Right lobe of liver (tissue), 6 donors: ENCODE data around the gene LPCAT3. TPM values are rescaled to one million over a fixed set of nuclear protein-coding genes. Genes with fewer than 3 reads are reported as not detected.

ENCODE experiments used
- ATAC-seq, 4 donors: fragments of 200-7000 bp; cut with Tn5 transposase; one replicate each; pipeline ENCODE4 v1.9.1; 2020; ENCODE audit warnings: mild to moderate bottlenecking in 4 of 4, moderate library complexity in 4 of 4
- DNase-seq, 3 donors: peaks; one replicate each; pipeline ENCODE4 v3.0.0-alpha.2; 2020
- H3K27ac ChIP-seq, 3 donors: fragments of 200-600 bp; one replicate each; pipeline ENCODE4 v1.8.0; 2022
- H3K27me3 ChIP-seq, 2 donors: fragments of 200-600 bp; one replicate each; pipeline ENCODE4 v1.8.0; 2022
- H3K36me3 ChIP-seq, 4 donors: fragments of 200-600 bp; sonication (generic) in 1 of 4; one replicate each; pipeline versions ENCODE4 v1.5.1 to v1.8.0; 2017 to 2022; ENCODE audit warnings: control low read depth in 1 of 4
- H3K4me1 ChIP-seq, 4 donors: fragments of 200-600 bp; sonication (generic) in 1 of 4; one replicate each; pipeline versions ENCODE4 v1.5.1 to v1.8.0; 2017 to 2022; ENCODE audit warnings: control low read depth in 1 of 4
- H3K4me3 ChIP-seq, 3 donors: fragments of 200-600 bp; one replicate each; pipeline ENCODE4 v1.8.0; 2022
- H3K9me3 ChIP-seq, 4 donors: fragments of 200-600 bp; sonication (generic) in 1 of 4; one replicate each; pipeline versions ENCODE4 v1.5.1 to v1.8.0; 2017 to 2022; ENCODE audit warnings: control low read depth in 1 of 4
- CTCF ChIP-seq, 4 donors: fragments of 200-600 bp in 3 of 4; fragments of 450-650 bp in 1 of 4; IDR thresholded peaks; one replicate each; pipeline versions ENCODE4 v1.5.1 to v1.8.0; 2016 to 2022; ENCODE audit warnings: antibody characterized with exemption in 4 of 4, mild to moderate bottlenecking in 2 of 4
- POLR2A ChIP-seq: fragments of 450-650 bp; IDR thresholded peaks from one replicate; pipeline ENCODE4 v1.6.1; 2017; ENCODE audit warnings: antibody characterized with exemption, mild to moderate bottlenecking
- WGBS: methylation state at CpG from one replicate; pipeline ENCODE4 v1.1.6; 2018; ENCODE audit warnings: low coverage, low lambda C conversion rate; ENCODE audit not compliant: insufficient coverage; ENCODE audit errors: missing lambda C conversion rate; 5-methylcytosine and 5-hydroxymethylcytosine counted together
- intact Hi-C, 2 donors: fragments of 100-400 bp; cut with DNase I; formaldehyde crosslinking; loops; one replicate each; pipeline versions ENCODE4 v1.11.2 to v1.14.1; 2022
- total RNA-seq, 6 experiments: library from RNA; depleted of rRNA in 2 of 6; stranded (reverse); fragments of >200 nt in 2 of 6; fragmentation: NEBNext Ultra II Directional in 3 of 6; extraction: Animal tissue kit (Norgen Biotek cat#: 25700) in 3 of 6; gene quantifications; one replicate each; pipeline versions ENCODE4 v1.1.0 to v1.2.4, GENCODE V29; 2016 to 2023
- donor health status: DM: no; HTN: yes; CAD: no.
- donor health status: DM: no; HTN: no; CAD: no.
- donor health status: DM: no; HTN: no; CAD: no.
- donor health status: DM: no; HTN: yes; CAD: no.
- donor health status: DM: no; HTN: yes; CAD: no.

The LPCAT3 gene
- total RNA-seq, 6 experiments from 2014 or later: 50.6 to 115 (median 77.5) TPM

GRCh38 chr12:6956021-6956727 is 62.1 kb downstream of the LPCAT3 start:
- ATAC-seq: no peak
- no peak overlapping the region for H3K27ac ChIP-seq
- no peak for TF ChIP-seq POLR2A
- TF ChIP-seq CTCF (IDR thresholded peaks at IDR 0.05): no peak
- H3K9me3 ChIP-seq: no peaks in the 10 kb centered on the region
- peak in 1 of 3 donors; percentile 50 for DNase-seq
- no peaks in the 10 kb centered on the region for H3K27me3 ChIP-seq
- H3K4me3 ChIP-seq: no peak overlapping the region
- no peaks in the 10 kb centered on the region for H3K36me3 ChIP-seq
- WGBS: 80% methylated on average over 10 of the region's 28 CpGs
- intact Hi-C loops: loop anchor here in 1 of 2 donors (10.0 kb wide), 1 partner anchor 139 kb away; the partner anchor contains the start of gene C1R
- no peaks in the 10 kb centered on the region for H3K4me1 ChIP-seq

- peak in 1 of 3 donors; percentile 34 for DNase-seq
- Histone ChIP-seq H3K27me3 (no peaks in the 10 kb centered on the region), H3K4me1 (no peaks in the 10 kb centered on the region), H3K9me3 (no peaks in the 10 kb centered on the region), H3K4me3 (no peak overlapping the region), H3K27ac (no peak overlapping the region), H3K36me3 (no peaks in the 10 kb centered on the region)
- intact Hi-C loops: loop anchor here in 1 of 2 donors (10.0 kb wide), 1 partner anchor 139 kb away; the partner anchor contains the start of gene C1R
- TF ChIP-seq CTCF (IDR thresholded peaks at IDR 0.05) (no peak), POLR2A (no peak)
- WGBS: 65% methylated on average over 4 of the region's 22 CpGs
- no peak for ATAC-seq
Observed at GRCh38 chr12:6955108-6956020, 62.9 kb downstream of the LPCAT3 start.

GRCh38 chr12:6954316-6955107 is 63.8 kb downstream of the LPCAT3 start:
- DNase-seq (peak in 1 of 3 donors; percentile 51), ATAC-seq (no peak)
- intact Hi-C loops: loop anchor here in 1 of 2 donors (10.0 kb wide), 1 partner anchor 140 kb away; the partner anchor contains the start of gene C1R
- TF ChIP-seq POLR2A: no peak
- Histone ChIP-seq H3K36me3 (no peaks in the 10 kb centered on the region), H3K4me1 (no peaks in the 10 kb centered on the region), H3K27me3 (no peaks in the 10 kb centered on the region), H3K4me3 (no peak overlapping the region), H3K9me3 (no peaks in the 10 kb centered on the region), H3K27ac (peak overlapping the region in 2 of 3 donors; percentile 12 to 77)
- WGBS: 81% methylated on average over 9 of the region's 21 CpGs

GRCh38 chr12:6953442-6954315 is 64.6 kb downstream of the LPCAT3 start:
- TF ChIP-seq POLR2A (peak; percentile 57), CTCF (IDR thresholded peaks at IDR 0.05) (no peak)
- intact Hi-C loops: loop anchor here in 1 of 2 donors (10.0 kb wide), 1 partner anchor 141 kb away; the partner anchor contains the start of gene C1R
- Histone ChIP-seq H3K27me3 (no peaks in the 10 kb centered on the region), H3K9me3 (no peaks in the 10 kb centered on the region), H3K27ac (peak overlapping the region; percentile 15 to 80 (median 77)), H3K4me1 (no peaks in the 10 kb centered on the region), H3K36me3 (no peaks in the 10 kb centered on the region), H3K4me3 (peak overlapping the region; percentile 27 to 48 (median 31))
- ATAC-seq (peak; percentile 36 to 67 (median 46)), DNase-seq (peak; percentile 61 to 77 (median 63))
- 52% methylated on average over 12 of the region's 24 CpGs for WGBS
